Measurements from ENCODE around the gene EVI5L. TPM values are rescaled to one million over a fixed set of nuclear protein-coding genes. Genes with fewer than 3 reads are reported as not detected.

EVI5L gene
- total and polyA plus RNA-seq, 2 of the 13 experiments (the other 11 are each of a cell fraction or from before 2014, with no cell fraction given): 1.7 to 2.4 TPM

DNA sequence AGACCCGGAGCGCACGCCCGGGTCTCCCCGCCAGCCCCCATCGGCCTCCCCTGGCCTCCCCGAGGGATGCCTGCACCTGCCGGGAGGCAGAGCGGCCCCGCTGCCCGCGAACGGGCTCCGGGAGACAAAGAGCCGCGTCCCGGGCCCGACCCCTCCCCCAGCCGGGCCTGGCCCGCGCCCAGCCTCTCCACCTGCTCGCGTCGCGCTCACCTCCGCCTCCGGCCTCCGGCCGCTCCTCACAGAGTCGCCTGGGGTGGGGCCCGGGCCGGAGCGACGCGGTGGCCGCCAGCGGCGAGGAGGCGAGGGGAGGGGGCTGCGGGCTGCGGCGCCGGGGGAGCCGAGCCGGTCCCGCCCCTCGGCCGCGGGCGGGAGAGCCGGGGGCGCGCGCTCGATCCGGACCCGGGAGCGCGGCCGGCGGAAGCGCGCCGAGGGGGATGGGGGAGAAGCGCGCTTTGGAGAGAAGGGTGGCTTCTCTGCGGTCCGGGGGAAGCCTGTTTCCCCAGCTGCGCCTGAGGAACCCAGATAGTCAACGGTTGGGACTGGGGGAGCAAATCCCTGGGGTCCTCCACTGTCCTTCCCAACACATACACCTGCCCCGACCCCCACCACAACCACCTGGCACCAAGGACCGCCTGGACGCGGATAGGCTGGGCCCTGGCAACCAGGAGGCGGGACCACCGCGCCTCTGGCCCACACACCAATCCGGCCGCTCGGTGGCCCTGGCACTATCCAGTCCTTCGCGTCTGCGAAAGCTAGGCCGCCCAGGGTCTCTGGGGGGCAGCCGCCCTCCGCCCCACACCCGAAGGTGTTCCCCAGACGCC is 44.3 kb downstream of the EVI5L start, which contains the start of gene PRR36 (continued):
- no peak for TF ChIP-seq POGK (CRISPR knock-in tag; conservative IDR thresholded peaks at IDR 0.05)
- peak; percentile 39; the same call in 1 of the 2 replicates for TF ChIP-seq ZNF446 (CRISPR knock-in tag; IDR thresholded peaks at IDR 0.05)
- peak; percentile 63; the same call in 1 of the 2 replicates for TF ChIP-seq AKAP8 (CRISPR knock-in tag; IDR thresholded peaks at IDR 0.05)
- TF ChIP-seq PHF8 (CRISPR knock-in tag; IDR thresholded peaks at IDR 0.05): 0 out of 2 replicates have a peak, but pooled peaks have one; percentile 14
- no peak for TF ChIP-seq MAZ (IDR thresholded peaks at IDR 0.05; ENCODE audit: borderline replicate concordance, low read depth, low read length)
- TF ChIP-seq MAZ (CRISPR knock-in tag; IDR thresholded peaks at IDR 0.05; ENCODE audit: low read depth): peak; percentile 50; the same call in 1 of the 2 replicates
- peak; percentile 76; the same call in 1 of the 2 replicates for TF ChIP-seq ZNF709 (CRISPR knock-in tag; IDR thresholded peaks at IDR 0.05)
- TF ChIP-seq ZNF558 (CRISPR knock-in tag; IDR thresholded peaks at IDR 0.05; ENCODE audit: borderline replicate concordance): 0 out of 2 replicates have a peak, but pooled peaks have one; percentile 61
- peak; percentile 79 for TF ChIP-seq RFX3 (CRISPR knock-in tag; IDR thresholded peaks at IDR 0.05)
- TF ChIP-seq TBX2 (CRISPR knock-in tag; IDR thresholded peaks at IDR 0.05; ENCODE audit: borderline replicate concordance): 0 out of 2 replicates have a peak, but pooled peaks have one; percentile 20
- peak; percentile 85 for TF ChIP-seq NFYB (CRISPR knock-in tag; IDR thresholded peaks at IDR 0.05)
- TF ChIP-seq ZMYM4 (CRISPR knock-in tag; IDR thresholded peaks at IDR 0.05): 0 out of 2 replicates have a peak, but pooled peaks have one; percentile 42
- TF ChIP-seq ZNF879 (CRISPR knock-in tag; IDR thresholded peaks at IDR 0.05): no peak
- no peak for TF ChIP-seq KLF11 (CRISPR knock-in tag; IDR thresholded peaks at IDR 0.05)
- TF ChIP-seq, protein P1, sequence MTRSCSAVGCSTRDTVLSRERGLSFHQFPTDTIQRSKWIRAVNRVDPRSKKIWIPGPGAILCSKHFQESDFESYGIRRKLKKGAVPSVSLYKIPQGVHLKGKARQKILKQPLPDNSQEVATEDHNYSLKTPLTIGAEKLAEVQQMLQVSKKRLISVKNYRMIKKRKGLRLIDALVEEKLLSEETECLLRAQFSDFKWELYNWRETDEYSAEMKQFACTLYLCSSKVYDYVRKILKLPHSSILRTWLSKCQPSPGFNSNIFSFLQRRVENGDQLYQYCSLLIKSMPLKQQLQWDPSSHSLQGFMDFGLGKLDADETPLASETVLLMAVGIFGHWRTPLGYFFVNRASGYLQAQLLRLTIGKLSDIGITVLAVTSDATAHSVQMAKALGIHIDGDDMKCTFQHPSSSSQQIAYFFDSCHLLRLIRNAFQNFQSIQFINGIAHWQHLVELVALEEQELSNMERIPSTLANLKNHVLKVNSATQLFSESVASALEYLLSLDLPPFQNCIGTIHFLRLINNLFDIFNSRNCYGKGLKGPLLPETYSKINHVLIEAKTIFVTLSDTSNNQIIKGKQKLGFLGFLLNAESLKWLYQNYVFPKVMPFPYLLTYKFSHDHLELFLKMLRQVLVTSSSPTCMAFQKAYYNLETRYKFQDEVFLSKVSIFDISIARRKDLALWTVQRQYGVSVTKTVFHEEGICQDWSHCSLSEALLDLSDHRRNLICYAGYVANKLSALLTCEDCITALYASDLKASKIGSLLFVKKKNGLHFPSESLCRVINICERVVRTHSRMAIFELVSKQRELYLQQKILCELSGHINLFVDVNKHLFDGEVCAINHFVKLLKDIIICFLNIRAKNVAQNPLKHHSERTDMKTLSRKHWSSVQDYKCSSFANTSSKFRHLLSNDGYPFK (CRISPR knock-in tag; IDR thresholded peaks at IDR 0.05; ENCODE audit: borderline replicate concordance): 0 out of 2 replicates have a peak, but pooled peaks have one; percentile 45
- TF ChIP-seq KDM5B (CRISPR knock-in tag; IDR thresholded peaks at IDR 0.05; ENCODE audit: borderline replicate concordance): peak; percentile 34; the same call in 1 of the 2 replicates
- no peak for TF ChIP-seq HMG20A (CRISPR knock-in tag; IDR thresholded peaks at IDR 0.05; ENCODE audit: borderline replicate concordance)
- TF ChIP-seq YEATS4 (CRISPR knock-in tag; IDR thresholded peaks at IDR 0.05; ENCODE audit: borderline replicate concordance): 0 out of 2 replicates have a peak, but pooled peaks have one; percentile 15
- TF ChIP-seq, protein P2, sequence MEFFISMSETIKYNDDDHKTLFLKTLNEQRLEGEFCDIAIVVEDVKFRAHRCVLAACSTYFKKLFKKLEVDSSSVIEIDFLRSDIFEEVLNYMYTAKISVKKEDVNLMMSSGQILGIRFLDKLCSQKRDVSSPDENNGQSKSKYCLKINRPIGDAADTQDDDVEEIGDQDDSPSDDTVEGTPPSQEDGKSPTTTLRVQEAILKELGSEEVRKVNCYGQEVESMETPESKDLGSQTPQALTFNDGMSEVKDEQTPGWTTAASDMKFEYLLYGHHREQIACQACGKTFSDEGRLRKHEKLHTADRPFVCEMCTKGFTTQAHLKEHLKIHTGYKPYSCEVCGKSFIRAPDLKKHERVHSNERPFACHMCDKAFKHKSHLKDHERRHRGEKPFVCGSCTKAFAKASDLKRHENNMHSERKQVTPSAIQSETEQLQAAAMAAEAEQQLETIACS (CRISPR knock-in tag; IDR thresholded peaks at IDR 0.05): peak; percentile 83
- 0 out of 2 replicates have a peak, but pooled peaks have one; percentile 25 for TF ChIP-seq RFXAP (CRISPR knock-in tag; IDR thresholded peaks at IDR 0.05; ENCODE audit: borderline replicate concordance)
- TF ChIP-seq TCF12 (IDR thresholded peaks at IDR 0.05): no peak
- 0 out of 2 replicates have a peak, but pooled peaks have one; percentile 67 for TF ChIP-seq TCF12 (CRISPR knock-in tag; IDR thresholded peaks at IDR 0.05)
- TF ChIP-seq ZMYM2 (CRISPR knock-in tag; IDR thresholded peaks at IDR 0.05): 0 out of 2 replicates have a peak, but pooled peaks have one; percentile 11
- no peak for TF ChIP-seq ZNF530 (CRISPR knock-in tag; IDR thresholded peaks at IDR 0.05; ENCODE audit: low read depth)
- peak; percentile 32; the same call in 1 of the 2 replicates for TF ChIP-seq SALL1 (CRISPR knock-in tag; IDR thresholded peaks at IDR 0.05)
